Right atrium auricular region (tissue), 2 donors: ENCODE data around the gene CXCL14. TPM values are rescaled to one million over a fixed set of nuclear protein-coding genes. Genes with fewer than 3 reads are reported as not detected.

Experiments used
- DNase-seq: peaks from one replicate; pipeline ENCODE4 v3.0.0-alpha.2; 2019; ENCODE audit warnings: low spot score
- H3K27ac ChIP-seq, 2 donors: fragments of 200-600 bp; sonication (generic); 1 replicate in 1 of 2; 2 replicates in 1 of 2; pipeline ENCODE4 v1.5.1; 2016 to 2019
- H3K27me3 ChIP-seq, 2 donors: fragments of 200-600 bp; sonication (generic); one replicate each; pipeline versions ENCODE4 v1.5.1 to v1.6.0; 2017 to 2019
- H3K36me3 ChIP-seq: fragments of 200-600 bp; sonication (generic); one replicate; pipeline ENCODE4 v1.5.1; 2016
- H3K4me1 ChIP-seq, 2 donors: fragments of 200-600 bp; sonication (generic); one replicate each; pipeline versions ENCODE4 v1.5.1 to v1.6.0; 2017 to 2019
- H3K4me3 ChIP-seq, 2 donors: fragments of 200-600 bp; sonication (generic); 1 replicate in 1 of 2; 2 replicates in 1 of 2; pipeline ENCODE4 v1.5.1; 2017 to 2019; ENCODE audit warnings: mild to moderate bottlenecking in 1 of 2, moderate library complexity in 1 of 2
- H3K9me3 ChIP-seq, 2 donors: fragments of 200-600 bp; sonication (generic); one replicate each; pipeline ENCODE4 v1.5.1; 2019
- total RNA-seq, 2 donors: library from RNA; depleted of rRNA; stranded (reverse); fragments of >200 nt; gene quantifications; one replicate each; pipeline ENCODE4 v1.1.0, GENCODE V29; 2016
- TF ChIP-seq, protein P1 (sequence below), 2 donors: fragments of 200-600 bp; sonication (generic); IDR thresholded peaks; one replicate each; pipeline ENCODE4 v1.5.1; 2019; ENCODE audit warnings: antibody characterized with exemption in 2 of 2

The CXCL14 gene
- total RNA-seq, 2 donors from 2014 or later = 0.33 to 3.1 TPM

DNA sequence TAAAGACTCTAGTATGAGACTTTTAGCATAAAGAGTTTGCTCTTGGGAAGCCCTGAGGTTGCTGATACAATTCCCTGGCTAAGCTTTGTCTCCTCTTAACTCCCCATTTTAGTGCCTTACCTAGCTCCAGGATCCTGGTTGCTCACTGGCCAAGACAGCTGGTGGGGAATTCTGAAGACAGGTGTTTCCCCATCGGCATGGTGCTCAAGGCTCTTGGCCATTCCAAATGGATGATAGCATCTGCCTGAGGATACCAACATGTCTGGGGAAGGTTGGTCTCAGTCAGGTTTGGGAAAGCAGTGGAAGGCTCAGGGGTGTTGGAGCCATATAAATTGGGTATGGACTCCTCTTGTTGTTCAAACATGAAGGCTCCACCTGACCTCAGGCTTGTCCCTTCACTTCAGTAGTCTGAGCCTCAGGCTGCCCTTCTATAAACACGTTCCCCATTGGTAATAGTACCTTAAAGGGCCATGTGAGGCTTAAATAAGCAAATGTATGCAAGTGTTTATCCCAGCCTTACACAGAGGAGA is 44.5 kb upstream of the CXCL14 start:
- H3K36me3 ChIP-seq = no peaks in the 10 kb centered on the region
- H3K27ac ChIP-seq = no peak overlapping the region
- TF ChIP-seq, protein P1, sequence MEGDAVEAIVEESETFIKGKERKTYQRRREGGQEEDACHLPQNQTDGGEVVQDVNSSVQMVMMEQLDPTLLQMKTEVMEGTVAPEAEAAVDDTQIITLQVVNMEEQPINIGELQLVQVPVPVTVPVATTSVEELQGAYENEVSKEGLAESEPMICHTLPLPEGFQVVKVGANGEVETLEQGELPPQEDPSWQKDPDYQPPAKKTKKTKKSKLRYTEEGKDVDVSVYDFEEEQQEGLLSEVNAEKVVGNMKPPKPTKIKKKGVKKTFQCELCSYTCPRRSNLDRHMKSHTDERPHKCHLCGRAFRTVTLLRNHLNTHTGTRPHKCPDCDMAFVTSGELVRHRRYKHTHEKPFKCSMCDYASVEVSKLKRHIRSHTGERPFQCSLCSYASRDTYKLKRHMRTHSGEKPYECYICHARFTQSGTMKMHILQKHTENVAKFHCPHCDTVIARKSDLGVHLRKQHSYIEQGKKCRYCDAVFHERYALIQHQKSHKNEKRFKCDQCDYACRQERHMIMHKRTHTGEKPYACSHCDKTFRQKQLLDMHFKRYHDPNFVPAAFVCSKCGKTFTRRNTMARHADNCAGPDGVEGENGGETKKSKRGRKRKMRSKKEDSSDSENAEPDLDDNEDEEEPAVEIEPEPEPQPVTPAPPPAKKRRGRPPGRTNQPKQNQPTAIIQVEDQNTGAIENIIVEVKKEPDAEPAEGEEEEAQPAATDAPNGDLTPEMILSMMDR (IDR thresholded peaks at IDR 0.05) = no peak
- DNase-seq = peak; percentile 21
- no peaks in the 10 kb centered on the region for H3K4me1 ChIP-seq
- peaks cover 4 to 20% of the 10 kb centered on the region in 2 donors for H3K9me3 ChIP-seq
- H3K4me3 ChIP-seq = no peak overlapping the region
- no peaks in the 10 kb centered on the region for H3K27me3 ChIP-seq

DNA sequence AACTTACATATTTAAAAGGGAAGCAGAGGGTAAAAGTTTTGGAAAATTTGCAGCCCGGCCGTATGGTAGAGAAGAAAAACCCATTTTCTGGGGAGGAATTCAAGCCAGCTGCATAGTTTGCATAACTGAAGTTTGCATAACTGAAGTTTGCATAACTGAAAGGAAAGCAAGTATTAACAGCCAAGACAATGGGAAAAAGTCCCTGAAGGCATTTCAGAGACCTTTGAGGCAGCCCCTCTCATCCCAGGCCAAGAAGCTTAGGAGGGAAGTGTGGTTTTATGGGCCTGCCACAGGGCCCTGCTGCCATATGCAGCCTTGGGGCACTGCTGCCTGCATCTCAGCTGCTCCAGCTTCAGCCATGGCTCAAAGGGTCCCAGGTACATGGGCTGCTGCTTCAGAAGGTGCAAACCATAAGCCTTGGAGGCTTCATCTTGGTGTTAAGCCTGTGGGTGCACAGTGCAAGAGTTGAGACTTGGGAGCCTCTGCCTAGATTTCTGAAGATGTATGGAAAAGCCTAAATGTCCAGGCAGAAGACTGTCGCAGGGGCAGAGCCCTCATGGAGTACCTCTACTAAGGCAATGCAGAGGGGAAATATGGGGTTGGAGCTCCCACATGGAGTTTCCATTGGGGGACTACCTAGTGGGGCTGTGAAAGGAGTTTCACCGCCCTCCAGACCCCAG is 36.9 kb upstream of the CXCL14 start:
- no peaks in the 10 kb centered on the region for H3K36me3 ChIP-seq
- no peak overlapping the region for H3K27ac ChIP-seq
- TF ChIP-seq, protein P1 (IDR thresholded peaks at IDR 0.05) = no peak
- no peaks in the 10 kb centered on the region for H3K27me3 ChIP-seq
- peak; percentile 18 for DNase-seq
- peaks cover 4 to 30% of the 10 kb centered on the region in 2 donors for H3K9me3 ChIP-seq
- no peak overlapping the region for H3K4me3 ChIP-seq
- H3K4me1 ChIP-seq = no peaks in the 10 kb centered on the region

DNA sequence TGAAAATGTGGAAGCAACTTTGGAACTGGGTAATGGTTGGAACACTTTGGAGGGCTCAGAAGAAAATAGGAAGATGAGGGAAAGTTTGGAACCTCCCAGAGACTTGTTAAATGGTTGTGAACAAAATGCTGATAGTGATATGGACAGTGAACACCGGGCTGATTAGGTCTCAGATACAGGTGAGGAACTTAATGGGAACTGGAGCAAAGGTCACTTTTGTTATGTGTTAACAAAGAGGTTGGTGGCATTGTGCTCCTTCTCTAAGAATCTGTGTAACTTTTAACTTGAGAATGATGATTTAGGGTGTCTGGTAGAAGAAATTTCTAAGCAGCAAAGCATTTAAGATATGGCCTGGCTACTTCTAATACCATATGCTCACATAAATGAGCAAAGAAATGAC is 36.4 kb upstream of the CXCL14 start:
- no peaks in the 10 kb centered on the region for H3K4me1 ChIP-seq
- H3K27ac ChIP-seq = no peak overlapping the region
- H3K9me3 ChIP-seq = peaks cover 4 to 29% of the 10 kb centered on the region in 2 donors
- H3K36me3 ChIP-seq = no peaks in the 10 kb centered on the region
- DNase-seq = no peak
- H3K4me3 ChIP-seq = no peak overlapping the region
- TF ChIP-seq, protein P1 (IDR thresholded peaks at IDR 0.05) = no peak
- no peaks in the 10 kb centered on the region for H3K27me3 ChIP-seq

DNA sequence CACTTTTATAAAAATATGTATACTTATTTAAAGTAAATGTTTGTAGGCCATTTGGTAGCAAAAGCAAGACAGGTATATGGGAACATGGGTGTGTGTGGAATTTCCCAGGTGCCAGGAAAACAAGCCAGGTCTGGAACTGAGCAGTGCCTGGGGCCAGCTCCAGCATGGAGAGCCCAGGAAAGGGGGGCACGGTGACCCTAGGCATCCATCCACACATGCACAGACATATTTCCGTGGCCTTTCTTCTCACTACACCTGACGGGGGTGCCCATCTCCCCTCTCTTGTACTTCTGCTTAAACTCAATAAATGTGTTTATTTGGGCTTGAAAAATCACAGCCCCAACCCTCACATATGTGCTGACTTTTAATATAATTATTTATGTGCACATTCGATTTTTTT is 31.2 kb upstream of the CXCL14 start:
- Histone ChIP-seq H3K4me3 (no peak overlapping the region), H3K27me3 (no peaks in the 10 kb centered on the region), H3K4me1 (no peaks in the 10 kb centered on the region), H3K9me3 (no peaks in the 10 kb centered on the region), H3K27ac (no peak overlapping the region), H3K36me3 (no peaks in the 10 kb centered on the region)
- TF ChIP-seq, protein P1 (IDR thresholded peaks at IDR 0.05) = no peak
- no peak for DNase-seq

DNA sequence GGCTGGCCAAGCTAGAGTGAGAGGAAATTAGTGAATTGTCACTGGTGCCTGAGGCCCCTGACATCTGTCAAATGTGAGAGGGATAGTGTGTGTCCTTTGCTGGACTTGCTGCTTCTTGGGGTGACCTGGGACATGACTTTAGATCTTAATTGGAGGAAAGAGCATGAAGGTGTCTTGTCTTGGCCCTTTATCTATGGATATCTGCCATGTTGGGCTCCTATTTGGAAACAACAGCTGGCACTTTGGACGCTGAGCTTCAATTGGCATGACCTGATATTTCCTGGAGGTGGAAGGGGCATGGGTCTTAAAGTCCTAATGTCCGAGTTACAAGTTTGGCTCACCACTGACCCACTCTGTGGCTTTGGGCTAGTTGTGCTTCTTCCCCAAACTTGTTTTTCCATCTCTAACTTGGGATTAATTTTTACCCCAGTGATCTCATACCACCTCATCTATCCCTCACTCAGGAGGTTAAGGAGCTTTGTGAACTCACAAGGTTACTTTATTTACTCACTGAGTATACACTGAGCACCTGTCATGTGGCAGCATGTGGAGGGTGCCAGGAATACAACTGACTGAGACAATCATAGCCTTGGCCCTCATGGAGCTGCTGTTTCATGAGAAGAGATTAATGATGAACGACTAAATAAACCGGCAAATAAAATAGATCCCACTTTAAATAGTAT is 30.1 kb upstream of the CXCL14 start:
- TF ChIP-seq, protein P1 (IDR thresholded peaks at IDR 0.05) = no peak
- no peak overlapping the region for H3K4me3 ChIP-seq

More for the DNA sequence above, 30.1 kb upstream of the CXCL14 start:
- no peak for DNase-seq
- no peaks in the 10 kb centered on the region for H3K36me3 ChIP-seq
- no peaks in the 10 kb centered on the region for H3K4me1 ChIP-seq
- no peaks in the 10 kb centered on the region for H3K27me3 ChIP-seq
- no peaks in the 10 kb centered on the region for H3K9me3 ChIP-seq
- no peak overlapping the region for H3K27ac ChIP-seq
